AML-193 (cell line): ENCODE data around the gene UNC119B.
"Not testable (repeated sequence)": the region's sequence is repeated elsewhere in the genome, so short reads cannot be mapped to it uniquely, and the experiment has no call there.

Source experiments
- DNase-seq, 2 experiments: peaks; one replicate each; lab custom pipeline; 2025; lab: John Stamatoyannopoulos, UW

Gene UNC119B

GRCh38 chr12:120719496-120720233, 9.4 kb downstream of the UNC119B start:
- DNase-seq: no peak

- DNase-seq: peak; percentile 38 to 39
Observed at GRCh38 chr12:120720234-120720986, 10.2 kb downstream of the UNC119B start.

DNA sequence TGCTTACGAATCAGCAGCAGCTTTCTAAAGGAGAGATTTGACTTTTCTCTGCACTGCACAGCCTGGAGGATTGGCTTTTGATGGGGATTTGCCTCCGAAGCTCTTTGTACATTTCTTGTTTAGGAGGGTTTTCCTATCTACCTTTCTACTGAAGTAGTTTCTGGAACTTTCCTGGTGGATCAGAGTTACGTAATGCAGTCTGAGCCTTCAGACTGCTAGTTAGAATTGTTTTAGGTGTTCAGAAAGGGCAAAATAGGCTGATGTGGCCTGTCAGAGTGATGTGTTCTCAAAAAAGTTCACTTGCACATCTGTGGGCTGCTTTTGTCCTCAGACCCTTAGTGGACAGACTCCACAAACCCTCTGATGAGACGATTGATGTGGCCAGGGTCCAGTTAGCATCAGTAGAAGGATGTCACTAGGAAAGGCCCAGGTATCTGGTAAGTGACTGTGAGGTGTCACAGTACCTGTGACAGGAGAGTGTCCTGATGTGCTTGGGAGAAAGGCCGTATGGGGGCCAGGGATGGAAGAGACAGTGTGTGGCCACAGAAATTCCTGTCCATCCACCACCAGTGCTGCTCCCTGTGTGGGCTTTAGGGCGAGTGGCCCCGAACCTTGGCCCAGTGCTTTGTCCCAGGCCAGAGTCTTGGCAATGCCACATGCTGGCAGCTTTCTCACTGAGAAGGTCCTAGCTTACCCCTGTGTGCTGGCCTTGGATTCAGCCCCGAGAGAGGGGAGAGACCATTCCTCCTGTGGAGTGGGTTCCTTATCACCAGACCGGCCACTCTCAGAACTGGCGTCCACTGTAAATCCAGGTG, 10.9 kb downstream of the UNC119B start:
- no peak for DNase-seq

GRCh38 chr12:120721866-120722265, 11.6 kb downstream of the UNC119B start:
- DNase-seq: no peak

DNA sequence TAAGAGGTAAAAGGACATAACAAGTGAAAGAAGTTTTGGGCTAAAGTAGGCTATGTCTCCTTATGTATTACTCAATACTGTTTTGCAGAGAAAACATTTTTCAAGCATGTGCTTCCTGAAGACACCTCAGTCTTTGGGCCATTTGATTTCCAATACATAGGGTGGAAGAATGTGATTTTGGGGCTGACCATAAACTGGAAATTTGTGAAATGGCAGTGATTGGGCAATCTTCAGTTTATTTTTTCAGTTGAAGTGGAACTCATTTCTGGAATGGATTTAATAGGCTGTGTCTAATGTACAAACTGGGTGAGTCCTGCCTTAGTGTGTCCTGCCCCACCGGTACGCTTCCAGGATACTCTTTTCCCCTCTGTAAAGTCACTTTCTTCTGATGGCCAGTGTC, 12.5 kb downstream of the UNC119B start:
- no peak for DNase-seq

- DNase-seq: no peak
Observed at GRCh38 chr12:120724720-120725119, 14.5 kb downstream of the UNC119B start.

- DNase-seq: no peak
Observed at GRCh38 chr12:120725151-120725658, 14.9 kb downstream of the UNC119B start.

- peak; percentile 62 to 75 for DNase-seq
Observed at GRCh38 chr12:120725659-120726509, 15.6 kb downstream of the UNC119B start, which contains the start of gene ACADS. Gene ACADS (plus strand): TSS chr12:120725826. CDS start chr12:120725886, 60 bp downstream.

DNA sequence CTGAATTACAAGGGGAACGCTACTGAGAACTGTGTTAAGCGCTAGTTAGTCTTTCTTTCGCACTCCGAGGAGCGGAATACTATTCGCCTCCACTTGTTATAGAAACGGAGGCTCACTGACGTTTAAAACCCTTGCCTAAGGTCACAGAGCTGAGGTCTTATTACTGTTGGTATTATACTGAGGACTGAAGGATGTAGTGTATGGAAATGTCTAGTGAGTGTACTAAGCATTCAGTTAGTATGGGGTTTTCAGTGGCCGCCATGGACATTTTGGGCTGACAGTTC, 16.2 kb downstream of the UNC119B start:
- no peak for DNase-seq

GRCh38 chr12:120726961-120727360, 16.7 kb downstream of the UNC119B start:
- no peak for DNase-seq

GRCh38 chr12:120732198-120732597, 21.9 kb downstream of the UNC119B start:
- not testable (repeated sequence) for DNase-seq

DNA sequence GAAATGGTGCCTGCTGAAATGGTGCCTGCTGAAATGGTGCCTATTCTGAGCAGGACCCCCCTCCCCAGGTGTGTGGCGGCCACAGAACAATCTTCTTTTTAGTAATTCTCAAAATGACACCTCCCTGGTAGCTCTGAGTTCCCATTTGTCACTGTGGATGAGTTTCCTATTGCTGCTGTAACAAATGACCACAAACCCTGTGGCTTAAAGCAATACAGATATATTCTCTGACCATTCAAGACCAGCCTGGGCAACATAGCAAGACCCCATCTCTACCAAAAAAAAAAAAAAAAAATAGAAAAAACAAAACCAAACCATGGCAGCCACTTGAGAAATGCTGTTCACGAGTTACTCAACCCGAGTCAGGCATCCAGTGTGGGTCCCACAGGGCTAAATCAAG, 23.3 kb downstream of the UNC119B start:
- DNase-seq: no peak

- no peak for DNase-seq
Observed at GRCh38 chr12:120734210-120734609, 24.0 kb downstream of the UNC119B start.

DNA sequence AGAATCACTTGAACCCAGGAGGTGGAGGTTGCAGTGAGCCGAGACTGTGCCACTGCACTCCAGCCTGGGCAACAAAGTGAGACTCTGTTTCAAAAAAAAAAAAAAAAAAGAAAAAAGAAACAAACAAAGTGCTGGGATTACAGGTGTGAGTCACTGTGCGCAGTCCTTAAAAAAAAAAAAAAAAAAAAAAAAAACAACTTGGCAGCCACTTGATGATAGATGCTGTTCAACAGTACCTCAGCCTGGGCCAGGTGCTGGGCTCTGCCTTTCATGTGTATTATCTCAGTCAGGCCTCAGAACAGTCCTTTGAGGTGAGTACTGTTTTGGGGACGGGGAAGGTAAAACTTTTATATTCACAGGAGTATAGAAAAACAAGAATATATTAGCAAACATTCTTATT, 24.9 kb downstream of the UNC119B start:
- DNase-seq: no peak

DNA sequence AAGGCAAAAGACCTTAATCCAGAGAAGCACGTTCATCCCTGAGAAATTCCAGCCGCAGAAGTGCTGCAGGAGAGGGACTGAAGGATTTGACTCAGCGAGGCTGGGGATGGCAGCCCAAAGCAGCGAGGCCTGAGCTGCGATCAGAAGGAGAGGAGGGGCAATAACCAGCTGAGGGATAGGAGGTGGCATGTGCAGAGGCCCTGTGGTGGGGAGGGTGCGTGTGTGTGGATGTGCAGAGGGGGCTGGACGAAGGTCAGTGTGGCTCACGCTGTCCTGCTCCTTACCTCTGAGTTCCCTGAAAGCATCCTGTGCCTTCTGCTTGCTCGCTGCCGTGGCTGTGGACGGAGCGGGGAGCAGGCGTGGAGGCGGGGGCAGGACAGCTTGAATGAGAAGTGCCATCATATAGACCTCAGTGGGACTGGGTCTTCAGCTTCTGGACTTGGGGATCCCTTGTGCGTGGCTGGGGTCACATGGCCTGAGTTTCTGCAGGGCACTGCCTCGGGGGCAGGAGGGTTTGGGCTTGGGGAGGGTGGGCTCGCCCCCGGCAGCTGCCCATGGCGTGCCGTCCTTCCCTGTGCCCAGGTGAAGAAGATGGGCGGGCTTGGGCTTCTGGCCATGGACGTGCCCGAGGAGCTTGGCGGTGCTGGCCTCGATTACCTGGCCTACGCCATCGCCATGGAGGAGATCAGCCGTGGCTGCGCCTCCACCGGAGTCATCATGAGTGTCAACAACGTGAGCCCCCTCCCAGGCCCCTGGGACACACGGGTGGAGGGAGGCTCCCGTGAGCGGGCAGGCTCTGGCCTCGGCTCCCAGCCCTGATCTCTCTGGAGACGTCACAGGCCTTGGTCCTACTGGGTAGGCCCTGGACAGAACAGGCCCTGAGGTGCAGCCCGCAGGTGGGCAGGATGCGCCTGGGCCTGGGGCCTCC, 26.4 kb downstream of the UNC119B start:
- DNase-seq: no peak

GRCh38 chr12:120737557-120738251, 27.4 kb downstream of the UNC119B start:
- DNase-seq: no peak

- DNase-seq: no peak
Observed at GRCh38 chr12:120738252-120739030, 28.2 kb downstream of the UNC119B start.

DNA sequence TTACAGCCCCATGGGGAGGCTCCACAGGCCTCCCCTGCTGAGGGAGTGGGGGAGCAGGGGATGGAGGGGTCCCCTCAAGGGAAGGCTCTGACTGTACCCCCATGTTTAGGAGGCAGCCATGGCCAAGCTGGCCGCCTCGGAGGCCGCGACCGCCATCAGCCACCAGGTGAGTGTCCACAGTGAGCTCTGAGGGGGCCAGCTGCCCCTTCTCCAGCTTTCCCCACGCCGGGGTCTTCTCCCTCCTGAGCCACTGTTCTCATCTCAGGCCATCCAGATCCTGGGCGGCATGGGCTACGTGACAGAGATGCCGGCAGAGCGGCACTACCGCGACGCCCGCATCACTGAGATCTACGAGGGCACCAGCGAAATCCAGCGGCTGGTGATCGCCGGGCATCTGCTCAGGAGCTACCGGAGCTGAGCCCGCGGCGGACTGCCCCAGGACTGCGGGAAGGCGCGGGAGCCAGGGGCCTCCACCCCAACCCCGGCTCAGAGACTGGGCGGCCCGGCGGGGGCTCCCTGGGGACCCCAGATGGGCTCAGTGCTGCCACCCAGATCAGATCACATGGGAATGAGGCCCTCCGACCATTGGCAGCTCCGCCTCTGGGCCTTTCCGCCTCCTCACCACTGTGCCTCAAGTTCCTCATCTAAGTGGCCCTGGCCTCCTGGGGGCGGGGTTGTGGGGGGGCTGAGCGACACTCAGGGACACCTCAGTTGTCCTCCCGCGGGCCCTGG, 28.9 kb downstream of the UNC119B start:
- no peak for DNase-seq
